NCI-H128 (cell line): ENCODE results near the gene CCR6.
"Not testable (repeated sequence)": the region's sequence is repeated elsewhere in the genome, so short reads cannot be mapped to it uniquely, and the experiment has no call there.

Experiments
- DNase-seq: peaks from one replicate; lab custom pipeline; 2025; ENCODE audit not compliant: unreplicated experiment; lab: John Stamatoyannopoulos, UW

The CCR6 gene

DNA sequence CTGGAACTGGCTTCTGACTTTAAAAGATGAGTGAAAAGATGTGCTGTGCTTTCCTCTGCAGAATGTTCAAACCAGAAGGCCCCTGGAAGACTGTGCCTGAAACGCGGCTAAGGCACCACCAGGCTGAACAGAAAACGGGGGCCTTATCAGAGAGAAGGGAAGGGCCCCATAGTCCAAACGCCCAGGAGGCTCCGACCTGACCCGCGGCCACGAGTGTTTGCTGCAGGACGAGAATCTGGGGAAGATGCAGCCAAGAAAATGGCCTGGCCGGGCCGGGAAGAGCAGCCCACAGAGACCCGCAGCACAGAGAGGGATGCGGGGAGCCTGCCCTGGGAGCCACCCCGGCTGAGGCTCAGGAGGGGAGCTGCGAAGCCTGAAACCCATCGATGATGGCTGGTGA is 45.4 kb downstream of the CCR6 start:
- DNase-seq, result not testable (repeated sequence)

DNA sequence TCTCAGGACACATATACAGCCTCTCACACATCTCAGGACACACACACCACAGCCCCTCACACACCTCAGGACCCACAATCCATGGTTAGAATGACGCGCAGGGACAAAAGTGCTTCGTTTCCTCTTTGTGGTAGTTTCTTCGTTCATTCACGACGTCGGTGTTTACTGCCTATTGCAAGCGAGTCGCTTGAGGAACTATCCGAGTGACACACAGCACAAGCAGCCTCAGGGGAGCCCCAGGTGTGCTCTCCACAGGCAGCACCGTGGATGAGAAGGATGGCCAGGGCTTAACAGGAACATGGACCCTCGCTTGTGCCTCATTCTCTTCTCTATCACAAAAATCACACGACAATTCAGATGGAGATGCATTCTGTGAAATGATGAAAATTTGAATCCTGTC is 47.0 kb downstream of the CCR6 start:
- not testable (repeated sequence) for DNase-seq

DNA sequence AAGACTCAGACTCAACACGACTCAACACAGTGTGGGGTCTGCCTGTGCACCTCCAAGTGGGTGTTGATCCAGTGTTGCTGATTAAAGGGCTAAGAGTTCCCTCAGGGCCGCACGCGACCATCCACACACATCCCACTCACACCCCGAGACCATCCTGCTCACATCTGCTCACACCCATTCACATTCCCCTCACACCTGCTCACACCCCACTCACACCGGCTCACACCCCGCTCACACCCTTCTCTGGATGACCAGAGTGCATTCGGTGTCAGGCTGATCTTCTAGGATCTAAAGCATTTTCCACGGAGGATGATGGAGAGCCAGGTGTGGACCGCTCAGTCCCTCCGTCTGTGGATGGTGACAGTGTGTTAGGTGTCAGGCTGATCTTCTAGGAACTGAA is 48.4 kb downstream of the CCR6 start:
- DNase-seq, result not testable (repeated sequence)

DNA sequence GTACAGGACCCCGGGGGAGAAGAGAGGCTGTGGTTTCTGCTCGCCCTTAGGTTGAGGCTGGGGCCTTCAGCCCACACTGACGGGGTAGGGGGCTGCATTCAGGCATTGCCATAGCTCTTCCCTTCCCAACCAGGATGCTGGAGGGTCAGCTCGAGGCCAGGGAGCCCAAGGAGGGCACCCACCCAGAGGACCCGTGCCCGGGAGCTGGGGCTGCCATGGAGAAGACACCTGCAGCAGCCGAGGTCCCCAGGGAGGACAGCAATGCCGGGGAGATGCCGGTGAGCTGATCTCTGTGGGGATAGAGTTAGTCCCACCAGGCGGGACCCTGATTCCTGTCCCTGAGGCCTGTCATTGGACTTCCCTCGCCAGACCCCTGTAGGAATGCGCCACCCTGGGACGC is 49.1 kb downstream of the CCR6 start:
- not testable (repeated sequence) for DNase-seq

DNA sequence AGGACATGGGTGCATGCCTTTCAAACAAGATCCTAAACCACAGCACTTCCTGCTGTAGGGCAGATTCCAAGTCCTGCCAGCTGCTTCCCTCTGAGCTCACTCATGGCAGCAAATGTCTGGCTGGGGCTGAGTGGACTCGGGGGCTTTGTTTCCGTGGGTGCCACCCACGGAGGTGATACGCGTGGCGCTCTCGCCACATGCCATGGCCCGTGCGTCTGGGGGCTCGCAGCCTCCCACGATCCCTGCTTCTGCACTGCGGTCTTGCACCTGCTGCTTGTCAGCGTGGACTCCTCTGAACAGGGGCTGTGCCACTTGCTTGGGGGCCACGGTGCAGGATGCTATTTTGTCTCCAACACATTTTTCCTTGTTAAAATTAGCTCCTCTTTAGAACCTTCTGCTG is 54.4 kb downstream of the CCR6 start:
- DNase-seq, result not testable (repeated sequence)

DNA sequence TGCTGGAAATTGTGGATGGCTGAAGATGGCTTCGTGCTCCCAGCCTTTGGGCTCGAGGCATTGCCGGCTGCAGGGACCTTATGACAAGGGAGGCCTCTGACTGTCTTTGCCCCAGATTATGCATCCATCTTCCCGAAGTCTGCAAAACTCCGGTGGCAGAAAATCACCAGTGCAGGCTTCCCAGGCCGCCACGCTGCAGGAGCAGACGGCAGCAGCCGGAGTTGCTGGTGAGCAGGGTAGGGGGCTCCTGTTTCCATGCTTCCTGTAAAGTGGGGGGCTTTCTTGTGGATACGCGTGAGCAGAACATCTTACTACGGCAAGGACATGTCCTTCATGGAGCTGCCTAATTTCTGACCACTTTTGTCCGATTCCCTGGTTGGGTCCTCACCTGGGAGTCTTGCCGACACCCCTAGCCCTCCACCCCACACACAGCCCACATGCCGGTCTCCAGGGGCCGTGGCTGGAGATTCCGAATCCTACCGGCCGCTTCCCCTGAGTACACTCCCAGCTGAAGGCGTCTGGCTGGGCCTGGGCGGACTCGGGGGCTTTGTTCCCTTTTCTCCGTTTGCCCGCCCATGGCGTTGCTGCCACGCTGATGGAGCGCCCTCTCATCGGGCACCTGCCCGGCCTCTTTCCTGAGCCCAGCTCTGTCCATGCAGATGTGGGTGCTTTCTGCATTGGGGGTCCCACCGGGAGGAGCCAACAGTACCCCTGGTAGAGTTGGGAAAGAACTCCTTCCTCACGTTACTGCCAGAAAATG is 56.2 kb downstream of the CCR6 start:
- DNase-seq, result not testable (repeated sequence)

DNA sequence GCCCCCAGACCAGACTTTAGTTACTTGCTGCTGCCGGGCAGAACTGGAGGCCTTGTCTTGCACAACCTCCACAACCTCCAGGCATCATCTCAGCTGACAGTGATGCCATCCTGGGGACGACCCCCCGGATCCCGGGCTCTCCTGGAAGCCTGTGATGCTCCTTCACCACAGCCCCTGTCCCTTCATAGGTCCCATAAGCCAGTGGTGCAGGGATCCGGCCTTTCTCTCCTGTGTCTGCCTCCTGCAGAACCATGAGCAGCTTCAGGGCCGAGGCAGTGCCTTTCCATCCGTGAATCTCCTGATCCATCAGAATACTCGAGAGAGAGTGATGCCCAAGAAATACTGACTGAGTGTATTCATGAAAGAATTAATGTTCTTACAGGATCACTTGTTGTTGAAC is 57.2 kb downstream of the CCR6 start:
- DNase-seq, result not testable (repeated sequence)

DNA sequence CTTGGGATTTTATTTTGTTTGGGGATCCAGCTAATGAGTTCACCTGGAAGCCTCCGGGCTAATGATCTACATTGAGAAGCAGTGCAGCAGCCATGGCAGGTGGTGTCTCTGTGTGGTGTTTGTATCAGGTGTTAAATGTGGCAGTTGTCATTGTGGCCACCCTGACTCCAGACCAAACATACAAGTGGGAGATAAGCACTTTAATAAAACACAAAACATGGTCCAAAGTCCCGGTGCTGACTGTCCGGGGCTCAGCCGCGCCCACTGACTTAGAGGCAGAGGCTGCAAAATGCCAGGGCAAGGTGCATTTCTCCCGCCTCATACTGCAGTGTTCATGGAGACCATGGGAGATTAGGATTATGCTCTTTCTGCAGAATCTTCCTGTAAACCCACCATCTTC is 58.5 kb downstream of the CCR6 start:
- not testable (repeated sequence) for DNase-seq

DNA sequence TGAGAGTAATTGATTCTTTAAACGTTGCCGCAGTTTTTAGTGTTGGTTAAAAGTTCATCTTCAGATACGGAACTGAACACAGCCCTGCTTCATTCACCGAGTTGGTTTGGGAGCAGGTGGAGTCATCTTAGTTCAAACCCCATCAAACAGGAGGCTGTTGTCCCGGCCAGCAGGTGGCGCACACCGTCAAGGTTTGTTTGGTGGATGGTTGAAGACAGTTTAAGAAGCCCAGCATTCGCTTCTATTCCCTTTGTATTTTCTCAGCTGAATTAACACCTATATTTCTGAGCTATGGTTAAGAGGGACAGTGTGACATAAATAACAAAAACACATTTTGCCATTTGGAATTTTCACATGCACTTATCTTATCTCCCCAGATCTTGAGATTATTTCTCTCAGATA is 60.0 kb downstream of the CCR6 start:
- not testable (repeated sequence) for DNase-seq

DNA sequence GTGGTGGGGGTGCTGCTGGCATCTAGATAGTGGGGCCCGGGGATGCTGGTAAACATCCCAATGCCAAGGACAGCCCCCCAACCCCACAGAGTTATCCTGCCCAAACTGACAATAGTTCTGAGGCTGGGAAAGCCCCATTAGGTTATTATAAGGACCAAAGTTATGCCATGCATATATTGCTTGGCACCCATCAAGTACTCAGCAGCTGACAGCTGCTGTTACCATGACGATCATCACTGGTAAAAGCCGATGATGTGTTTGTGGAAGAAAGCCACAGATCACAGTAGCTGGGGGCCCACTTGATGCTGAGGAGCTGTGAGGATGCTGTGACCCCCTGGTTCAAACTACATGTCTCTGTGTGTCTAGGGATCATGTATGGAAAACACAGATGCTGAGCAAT is 62.2 kb downstream of the CCR6 start:
- DNase-seq, result not testable (repeated sequence)

DNA sequence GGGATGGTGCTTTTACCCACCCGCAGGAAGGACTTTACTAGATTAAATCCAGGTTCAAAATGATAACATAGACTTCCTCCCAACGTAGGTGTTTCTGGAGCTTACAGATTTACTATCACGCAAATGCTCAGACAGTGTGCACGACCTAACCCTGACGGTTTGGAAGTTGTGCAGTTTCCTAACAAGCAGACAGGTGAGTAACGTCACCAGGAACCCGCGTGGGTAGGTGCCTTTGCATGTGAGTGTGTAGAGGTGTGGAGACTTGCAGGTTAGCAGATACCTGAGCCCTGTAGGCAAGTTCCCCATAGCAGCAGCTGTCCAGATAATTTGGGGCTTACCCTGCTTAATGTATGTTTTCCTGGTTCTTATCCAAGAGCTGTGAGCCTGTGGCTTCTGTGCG is 64.4 kb downstream of the CCR6 start:
- DNase-seq, result not testable (repeated sequence)
